ENCODE measurements around the gene DDX59. TPM values are rescaled to one million over a fixed set of nuclear protein-coding genes. Genes with fewer than 3 reads are reported as not detected.

DDX59 gene
- total and polyA plus RNA-seq, 9 of the 15 experiments (the other 6 are each of a cell fraction or from before 2014, with no cell fraction given): 8.3 to 30.4 (median 19.8) TPM

- H3K36me3 ChIP-seq (ENCODE audit: control insufficient read depth, insufficient read depth, low read length): peaks cover 16% of the 10 kb centered on the region
- H3K9ac ChIP-seq (ENCODE audit: insufficient read depth in 1 of 2, low read depth in 2 of 2, low read length in 2 of 2): peak overlapping the region; percentile 98 to 100
- ATAC-seq (no peak), DNase-seq (ENCODE audit: extremely low read depth in 1 of 4, low spot score in 3 of 4) (peak in 1 of 4 experiments; percentile 35), FAIRE-seq (no peak)
- in situ Hi-C loops (cut with MboI): no loop called here
- H2AFZ ChIP-seq (ENCODE audit: low read depth, low read length): peak overlapping the region; percentile 64
- peak overlapping the region; percentile 98 for H3K27ac ChIP-seq (ENCODE audit: extremely low read depth, low read depth, low read length)
- 14% methylated on average over 7 of the region's 7 CpGs for WGBS (ENCODE audit: insufficient coverage, low coverage, missing lambda C conversion rate)
- intact Hi-C loops (cut with micrococcal nuclease): loop anchor here (1.0 kb wide), 1 partner anchor 135 kb away; no protein-coding TSS in a partner anchor
- peak overlapping the region; percentile 83 for H3K4me3 ChIP-seq
- no peaks in the 10 kb centered on the region for H3K9me3 ChIP-seq (replicated peaks; ENCODE audit: control insufficient read depth, insufficient read depth, low read depth, low read length)
- no peaks in the 10 kb centered on the region for H4K20me1 ChIP-seq (replicated peaks; ENCODE audit: control insufficient read depth, insufficient read depth, low read length)
- TSS peak; percentile 66 for BruUV-seq (replicated peaks)
- no peaks in the 10 kb centered on the region for H3K9me1 ChIP-seq (ENCODE audit: control insufficient read depth, insufficient read depth, low read length)
- POLR2A ChIA-PET: interaction anchor here (1.1 to 3.2 kb wide), 13 partner anchors 9 to 112 kb away, joined by 3 to 28 read pairs (median 13); partner anchors contain the start of gene KIF14
- peak overlapping the region; percentile 80 for H3K4me2 ChIP-seq (ENCODE audit: insufficient read depth, low read length)
- CTCF ChIA-PET (ENCODE audit: low intra/inter-chr PET ratio): no interaction called here
- no peaks in the 10 kb centered on the region for H3K27me3 ChIP-seq (ENCODE audit: control insufficient read depth in 2 of 2, insufficient read depth in 2 of 2, low read length in 2 of 2)
- peaks cover 27% of the 10 kb centered on the region for H3K79me2 ChIP-seq (ENCODE audit: control insufficient read depth, insufficient read depth, low read length)
- H3K4me1 ChIP-seq (replicated peaks in 1 of 2; ENCODE audit: control insufficient read depth in 2 of 2, insufficient read depth in 2 of 2, low read length in 2 of 2): peaks cover 9 to 13% of the 10 kb centered on the region in 2 experiments; a peak in 4 of 5 replicates
- TF ChIP-seq FOSL1 (tag; conservative IDR thresholded peaks at IDR 0.05): no peak
- TF ChIP-seq MXI1 (IDR thresholded peaks at IDR 0.05; ENCODE audit: low read depth, low read length): no peak
- TF ChIP-seq ARHGAP35 (IDR thresholded peaks at IDR 0.05; ENCODE audit: partially characterized antibody): no peak
- TF ChIP-seq GTF2E2 (tag; IDR thresholded peaks at IDR 0.05): no peak
- TF ChIP-seq TRIM25 (IDR thresholded peaks at IDR 0.05; ENCODE audit: borderline replicate concordance): no peak
- 0 out of 4 replicates have a peak, but pooled peaks of 1 of the 2 experiments have one; percentile 27 for TF ChIP-seq RCOR1 (IDR thresholded peaks at IDR 0.05; ENCODE audit: borderline replicate concordance in 1 of 2, low read depth in 2 of 2, low read length in 2 of 2)
- 0 out of 2 replicates have a peak, but pooled peaks have one; percentile 19 for TF ChIP-seq CBFA2T3 (IDR thresholded peaks at IDR 0.05)
- peak; percentile 30; the same call in 1 of the 2 replicates for TF ChIP-seq ZBTB40 (IDR thresholded peaks at IDR 0.05)
- no peak for TF ChIP-seq ZBTB40 (CRISPR knock-in tag; IDR thresholded peaks at IDR 0.05)
- no peak for TF ChIP-seq CEBPG (CRISPR knock-in tag; IDR thresholded peaks at IDR 0.05)
- no peak for TF ChIP-seq CEBPG (tag; conservative IDR thresholded peaks at IDR 0.05 in 1 of 2, IDR thresholded peaks at IDR 0.05 in 1 of 2)
These were observed 993 bp downstream of the DDX59 start for GRCh38 chr1:200668514-200669313.

Measured in K562 (cell line).